Islet precursor cell (in vitro differentiated cells): ENCODE results near the gene ABCA5.
"Not testable (repeated sequence)": the region's sequence is repeated elsewhere in the genome, so short reads cannot be mapped to it uniquely, and the experiment has no call there.

Experiments
- DNase-seq: peaks from one replicate; pipeline ENCODE4 v3.0.0-alpha.2; 2018

Gene ABCA5

DNA sequence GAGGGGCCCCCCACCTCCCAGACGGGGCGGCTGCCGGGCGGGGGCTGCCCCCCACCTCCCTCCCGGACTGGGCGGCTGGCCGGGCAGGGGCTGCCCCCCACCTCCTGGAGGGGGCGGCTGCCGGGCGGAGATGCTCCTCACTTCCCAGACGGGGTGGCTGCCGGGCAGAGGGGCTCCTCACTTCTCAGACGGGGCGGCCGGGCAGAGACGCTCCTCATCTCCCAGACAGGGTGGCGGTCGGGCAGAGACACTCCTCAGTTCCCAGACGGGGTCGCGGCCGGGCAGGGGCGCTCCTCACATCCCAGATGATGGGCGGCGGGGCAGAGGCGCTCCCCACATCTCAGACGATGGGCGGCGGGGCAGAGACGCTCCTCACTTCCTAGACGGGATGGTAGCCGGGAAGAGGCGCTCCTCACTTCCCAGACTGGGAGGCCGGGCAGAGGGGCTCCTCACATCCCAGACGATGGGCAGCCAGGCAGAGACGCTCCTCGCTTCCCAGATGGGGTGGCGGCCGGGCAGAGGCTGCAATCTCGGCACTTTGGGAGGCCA lies 130.8 kb downstream of the ABCA5 start:
- not testable (repeated sequence) for DNase-seq
